Measurements from ENCODE around the gene WDR54.
"Not testable (repeated sequence)": the region's sequence is repeated elsewhere in the genome, so short reads cannot be mapped to it uniquely, and the experiment has no call there.

Gene WDR54

DNA sequence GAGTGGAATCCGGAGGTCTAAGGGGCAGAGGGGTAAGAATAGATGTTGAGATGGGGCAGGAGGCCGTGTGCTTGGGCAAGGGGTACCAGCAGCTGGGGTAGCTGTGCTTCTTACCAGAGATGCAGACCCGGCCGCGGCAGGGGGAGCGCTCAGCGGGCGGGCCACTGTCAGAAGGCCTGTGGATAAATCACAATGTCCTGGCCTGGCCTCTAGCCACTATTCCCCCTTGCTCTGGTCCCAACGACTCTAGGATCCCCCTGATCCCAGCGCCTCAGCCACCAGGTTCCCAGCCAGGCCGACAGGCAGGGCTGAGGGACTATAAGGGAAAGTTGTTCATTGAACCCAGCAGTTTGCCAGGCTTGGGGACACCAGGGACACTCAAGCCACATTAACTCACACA is 9.0 kb downstream of the WDR54 start:
- no peak for DNase-seq

DNA sequence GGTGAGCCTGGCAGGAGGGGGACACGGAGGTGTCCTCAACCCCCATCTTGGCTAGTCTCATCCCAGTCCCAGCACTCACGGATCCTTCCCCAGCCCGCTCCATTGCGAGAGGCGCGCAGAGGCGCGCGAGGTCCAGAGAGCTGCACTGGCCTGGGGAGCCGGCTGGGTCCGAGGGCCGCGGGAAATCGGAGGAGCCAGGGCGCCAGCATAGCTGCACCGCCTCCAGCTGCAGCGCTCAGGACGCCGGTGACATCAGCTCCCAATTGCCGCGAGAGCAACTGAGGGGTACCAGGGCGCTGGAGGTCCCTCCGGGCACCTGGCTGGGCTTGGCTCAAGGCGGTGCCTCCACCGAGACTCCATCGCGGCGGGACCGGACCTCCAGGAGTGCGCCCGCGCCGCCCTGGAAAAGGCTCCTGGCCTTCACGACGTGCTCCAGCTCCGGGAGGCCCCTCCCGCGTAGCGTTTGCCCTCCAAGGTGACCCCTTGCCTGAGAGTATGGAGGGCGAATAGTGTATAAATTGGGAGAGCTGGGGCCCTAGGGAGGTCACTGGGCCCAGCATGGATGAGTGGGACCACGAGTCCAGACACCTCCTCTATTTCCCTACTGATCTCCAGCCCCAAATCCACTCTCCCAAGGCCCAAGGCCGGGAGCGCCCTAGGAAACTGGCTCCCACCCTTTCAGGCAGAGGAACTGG is 14.7 kb downstream of the WDR54 start:
- no peak for DNase-seq

DNA sequence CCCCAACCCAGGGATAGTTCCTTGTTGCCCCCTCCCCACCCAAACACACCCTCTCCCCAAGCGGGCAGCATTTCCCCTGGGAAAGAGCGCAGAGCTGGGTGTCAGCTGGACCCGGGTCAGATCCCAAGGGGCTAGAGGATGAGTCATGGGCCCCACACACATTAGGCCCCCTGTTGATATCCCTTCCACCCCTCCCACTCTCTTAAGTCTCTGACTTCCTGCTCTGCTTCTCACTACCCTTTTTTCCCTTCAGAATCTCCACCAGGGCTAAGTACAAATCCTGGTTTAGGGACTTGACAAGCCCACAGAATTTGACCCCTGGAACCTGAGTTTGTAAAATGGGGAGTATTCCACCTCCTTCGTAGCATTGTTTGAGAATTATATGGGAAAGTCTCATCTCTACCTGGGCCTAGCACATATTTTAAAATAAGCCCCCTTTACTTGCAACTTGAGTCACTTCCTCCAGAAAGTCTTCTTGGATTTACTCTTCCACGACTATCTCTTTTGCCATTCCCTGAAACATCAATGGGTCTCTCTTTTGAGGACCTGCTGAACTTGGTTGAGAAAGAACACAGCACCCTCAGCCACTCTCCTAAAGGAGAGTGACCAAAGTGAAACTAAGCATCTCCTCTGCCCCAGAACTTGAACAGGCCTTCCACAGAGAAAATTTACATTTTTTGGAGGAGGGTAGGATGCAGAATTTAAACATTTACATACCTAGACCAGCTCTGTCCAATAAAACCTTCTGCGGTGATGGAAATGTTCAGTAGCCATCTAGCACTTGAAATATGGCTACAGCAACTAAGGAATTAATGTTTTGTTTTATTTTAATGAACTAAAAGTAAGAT is 15.5 kb downstream of the WDR54 start:
- DNase-seq, result no peak

GRCh38 chr2:74438248-74438647 is 16.7 kb downstream of the WDR54 start:
- no peak for DNase-seq

GRCh38 chr2:74439373-74439772 is 17.8 kb downstream of the WDR54 start:
- no peak for DNase-seq

GRCh38 chr2:74439803-74440377 is 18.4 kb downstream of the WDR54 start:
- DNase-seq, result peak; percentile 94

- peak; percentile 89 to 95 for DNase-seq
Measured at GRCh38 chr2:74440378-74441169, 19.0 kb downstream of the WDR54 start.

GRCh38 chr2:74441170-74441689 is 19.7 kb downstream of the WDR54 start:
- DNase-seq, result peak in 1 of 2 donors; percentile 53

GRCh38 chr2:74441690-74442482 is 20.4 kb downstream of the WDR54 start, which contains the start of gene RTKN:
TSS of gene RTKN (minus strand) at chr2:74441937. CDS start at chr2:74441816, 121 bp downstream.
- DNase-seq, result peak in 1 of 2 donors; percentile 18

DNA sequence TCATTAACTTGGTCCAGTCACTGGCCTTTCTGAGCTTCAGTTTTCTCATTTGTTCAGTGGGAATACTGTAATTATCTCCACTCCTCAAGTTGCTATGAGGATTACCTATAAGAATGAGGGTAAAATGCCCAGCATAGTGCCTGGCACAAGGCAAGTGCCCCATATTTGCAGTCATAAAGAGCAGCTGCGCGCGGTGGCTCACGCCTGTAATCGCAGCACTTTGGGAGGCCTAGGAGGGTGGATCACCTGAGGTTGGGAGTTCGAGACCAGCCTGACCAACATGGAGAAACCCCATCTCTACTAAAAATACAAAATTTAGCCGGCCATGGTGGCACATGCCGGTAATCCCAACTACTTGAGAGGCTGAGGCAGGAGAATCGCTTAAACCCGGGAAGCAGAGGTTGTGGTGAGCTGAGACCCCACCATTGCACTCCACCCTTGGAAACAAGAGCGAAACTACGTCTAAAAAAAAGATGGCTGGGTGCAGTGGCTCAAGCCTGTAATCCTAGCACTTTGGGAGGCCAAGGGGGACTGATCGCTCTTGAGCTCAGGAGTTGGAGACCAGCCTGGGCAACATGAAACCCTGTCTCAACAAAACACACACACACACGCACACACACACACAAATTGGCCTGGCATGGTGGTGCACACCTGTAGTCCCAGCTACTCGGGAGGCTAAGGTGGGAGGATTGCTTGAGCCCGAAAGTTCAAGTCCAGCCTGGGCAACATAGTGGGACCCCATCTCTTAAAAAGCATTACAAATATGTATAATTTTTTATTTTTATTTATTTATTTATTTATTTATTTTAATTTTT is 21.2 kb downstream of the WDR54 start:
- not testable (repeated sequence) for DNase-seq

- no peak for DNase-seq
Measured at GRCh38 chr2:74444498-74445318, 23.2 kb downstream of the WDR54 start.

GRCh38 chr2:74447230-74447999 is 25.9 kb downstream of the WDR54 start:
- DNase-seq, result no peak

- no peak for DNase-seq
Measured at GRCh38 chr2:74448771-74449170, 27.2 kb downstream of the WDR54 start.

DNA sequence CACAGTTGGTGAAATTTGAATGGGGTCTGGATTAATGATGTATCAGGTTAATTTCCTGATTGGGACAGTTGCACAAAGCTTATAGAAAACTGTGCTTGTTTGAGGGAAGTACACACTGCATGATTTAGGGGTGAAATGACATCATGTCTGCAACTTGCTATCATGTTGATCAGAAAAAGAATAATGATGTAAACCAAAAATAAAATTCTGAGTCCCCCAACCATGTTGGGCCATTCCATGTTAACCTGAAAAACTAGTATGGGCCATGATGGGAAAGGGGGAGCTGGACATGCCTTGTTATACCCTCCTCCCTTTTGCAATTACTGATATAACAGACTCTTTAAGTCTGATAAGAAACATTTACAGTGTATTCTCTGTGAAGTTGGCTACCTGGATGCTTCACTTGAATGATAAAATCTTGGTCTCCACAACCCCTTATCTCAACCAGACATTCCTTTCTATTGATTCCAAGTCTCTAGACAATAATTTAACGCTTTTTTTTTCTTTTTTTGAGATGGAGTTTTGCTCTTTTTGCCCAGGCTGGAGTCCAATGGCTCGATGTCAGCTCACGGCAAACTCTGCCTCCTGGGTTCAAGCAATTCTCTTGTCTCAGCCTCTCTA is 29.1 kb downstream of the WDR54 start:
- DNase-seq, result no peak

- peak; percentile 96 to 98 for DNase-seq
Measured at GRCh38 chr2:74454654-74455511, 33.4 kb downstream of the WDR54 start, which contains the start of gene INO80B. TSS of gene INO80B (plus strand) at chr2:74455087. CDS start at chr2:74455117, 30 bp downstream.

DNA sequence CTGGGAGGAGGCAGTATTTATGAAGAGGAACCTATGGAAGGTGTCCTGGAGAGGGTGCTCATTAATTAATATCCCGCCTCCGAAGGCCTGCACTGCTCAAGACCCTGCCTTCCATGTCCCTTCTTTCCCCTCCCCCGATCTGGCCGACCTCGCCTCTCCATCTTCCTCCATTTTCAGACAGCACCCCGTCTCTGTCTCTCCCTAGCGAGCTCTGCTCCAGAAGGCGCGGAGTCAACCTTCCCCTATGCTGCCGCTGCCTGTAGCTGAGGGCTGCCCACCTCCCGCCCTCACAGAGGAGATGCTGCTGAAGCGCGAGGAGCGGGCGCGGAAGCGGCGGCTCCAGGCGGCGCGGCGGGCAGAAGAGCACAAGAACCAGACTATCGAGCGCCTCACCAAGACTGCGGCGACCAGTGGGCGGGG is 35.6 kb downstream of the WDR54 start:
- peak in 1 of 2 donors; percentile 61 for DNase-seq

GRCh38 chr2:74457549-74458131 is 36.1 kb downstream of the WDR54 start:
- DNase-seq, result peak in 1 of 2 donors; percentile 61

Data from hippocampal formation (tissue), 2 donors.